ENCODE results near the gene OR51F1.
"Not testable (repeated sequence)": the region's sequence is repeated elsewhere in the genome, so short reads cannot be mapped to it uniquely, and the experiment has no call there.

Gene OR51F1, protein sequence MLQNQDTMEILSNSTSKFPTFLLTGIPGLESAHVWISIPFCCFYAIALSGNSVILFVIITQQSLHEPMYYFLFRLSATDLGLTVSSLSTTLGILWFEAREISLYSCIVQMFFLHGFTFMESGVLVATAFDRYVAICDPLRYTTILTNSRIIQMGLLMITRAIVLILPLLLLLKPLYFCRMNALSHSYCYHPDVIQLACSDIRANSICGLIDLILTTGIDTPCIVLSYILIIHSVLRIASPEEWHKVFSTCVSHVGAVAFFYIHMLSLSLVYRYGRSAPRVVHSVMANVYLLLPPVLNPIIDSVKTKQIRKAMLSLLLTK
- 0 reads per million in 4 donors for total RNA-seq

- no peak for DNase-seq
Observed at GRCh38 chr11:4769838-4770237, at the start of gene OR51F1. Gene OR51F1, minus strand, starts transcription at chr11:4769938. Its CDS starts 0 bp downstream, at chr11:4769938.

DNA sequence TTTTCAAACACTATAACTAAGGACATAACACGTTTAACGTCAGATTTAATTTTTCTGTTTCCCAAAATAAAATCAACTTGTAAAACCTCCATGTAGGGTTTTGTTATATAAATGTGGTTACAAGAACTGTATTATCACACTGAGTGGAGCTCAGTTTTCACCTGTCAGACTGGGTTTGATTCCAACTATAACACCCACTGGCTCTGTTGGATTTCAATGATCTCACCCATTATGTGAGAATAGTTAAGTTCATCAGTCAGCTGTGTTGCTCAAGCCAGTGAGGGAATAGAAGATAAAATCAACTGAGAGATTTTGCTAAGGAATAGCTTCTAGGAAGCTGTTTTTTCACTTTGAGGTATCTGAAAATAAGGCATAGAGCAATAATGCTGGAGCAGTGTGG, 39.5 kb upstream of the OR51F1 start:
- DNase-seq = no peak

DNA sequence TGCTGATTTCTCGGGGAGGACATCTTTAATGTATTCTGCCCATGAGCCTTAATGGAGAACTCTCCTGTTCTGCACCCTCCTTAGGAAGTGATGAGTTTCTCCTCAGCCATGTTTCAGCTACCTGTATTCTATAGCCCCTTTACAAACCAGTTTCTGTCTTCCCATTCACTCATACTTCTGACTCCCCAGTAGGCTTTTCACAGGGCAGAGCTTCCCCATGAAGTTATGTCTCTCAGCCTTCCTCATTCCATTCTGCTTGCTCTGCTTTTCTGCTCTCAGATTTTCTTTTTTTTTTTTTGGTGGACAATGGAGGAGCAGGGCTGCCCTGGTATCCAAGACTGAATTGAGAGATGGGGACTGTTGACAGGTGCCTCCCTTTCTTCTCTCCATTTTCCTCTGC, 38.7 kb upstream of the OR51F1 start:
- no peak for DNase-seq

- no peak for DNase-seq
Observed at GRCh38 chr11:4804280-4804679, 34.5 kb upstream of the OR51F1 start, which contains the start of gene OR52R1. Gene OR52R1, minus strand, starts transcription at chr11:4804380. Its CDS starts 0 bp downstream, at chr11:4804380.

GRCh38 chr11:4801316-4801715, 31.6 kb upstream of the OR51F1 start:
- not testable (repeated sequence) for DNase-seq

DNA sequence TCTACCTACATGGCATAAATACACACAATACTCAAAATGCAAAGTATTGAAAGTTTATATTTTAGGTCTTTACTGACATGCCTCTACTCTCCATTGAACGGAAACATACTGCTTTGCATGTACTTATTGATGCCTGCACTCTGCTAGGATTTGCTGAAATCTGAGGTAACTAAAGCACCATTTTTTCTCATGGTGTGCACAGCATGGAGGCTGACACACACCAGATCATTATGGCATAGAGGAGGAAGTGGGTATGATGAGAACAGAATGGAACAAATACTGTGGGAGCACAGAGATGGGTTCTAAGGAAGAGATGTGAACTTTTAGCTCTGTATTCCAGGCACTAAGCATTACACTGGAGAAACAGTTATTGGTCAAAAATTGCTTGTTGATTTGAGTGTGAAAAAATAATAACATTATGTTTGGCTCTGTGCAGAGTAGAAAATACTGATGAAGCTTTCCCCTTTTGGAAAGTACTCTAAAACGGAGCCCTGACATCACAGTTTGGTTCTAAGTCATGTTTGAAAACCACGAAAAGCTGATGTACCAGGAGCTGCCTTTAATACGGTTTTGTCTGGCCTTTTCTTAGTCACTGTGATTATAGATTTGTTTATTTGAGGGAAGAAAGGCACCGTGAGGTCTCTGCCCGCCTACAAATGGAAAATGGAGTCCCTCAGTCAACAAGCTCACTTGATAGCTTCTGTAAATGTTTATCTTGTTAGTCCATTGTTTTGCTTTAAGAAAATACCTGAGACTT, 28.9 kb upstream of the OR51F1 start:
- DNase-seq = no peak

DNA sequence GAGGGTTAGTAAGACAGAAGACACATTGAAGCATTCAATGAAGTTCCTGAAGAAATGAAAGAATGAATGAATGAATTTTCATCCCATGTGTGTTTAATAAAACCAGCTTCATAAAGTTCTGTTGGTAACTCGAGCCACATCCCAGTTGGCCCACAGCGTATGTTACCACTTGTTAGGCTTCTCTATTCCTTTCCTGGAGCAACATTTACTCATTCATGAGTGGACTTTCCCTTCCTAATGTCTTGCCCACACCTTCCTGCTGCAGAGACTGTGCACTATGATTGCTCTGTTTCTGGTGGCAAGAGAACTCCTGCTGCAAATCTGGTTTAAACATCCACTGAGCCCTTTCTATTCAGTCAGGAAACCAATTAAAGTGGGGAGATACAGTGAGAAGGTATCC, 27.5 kb upstream of the OR51F1 start:
- no peak for DNase-seq

DNA sequence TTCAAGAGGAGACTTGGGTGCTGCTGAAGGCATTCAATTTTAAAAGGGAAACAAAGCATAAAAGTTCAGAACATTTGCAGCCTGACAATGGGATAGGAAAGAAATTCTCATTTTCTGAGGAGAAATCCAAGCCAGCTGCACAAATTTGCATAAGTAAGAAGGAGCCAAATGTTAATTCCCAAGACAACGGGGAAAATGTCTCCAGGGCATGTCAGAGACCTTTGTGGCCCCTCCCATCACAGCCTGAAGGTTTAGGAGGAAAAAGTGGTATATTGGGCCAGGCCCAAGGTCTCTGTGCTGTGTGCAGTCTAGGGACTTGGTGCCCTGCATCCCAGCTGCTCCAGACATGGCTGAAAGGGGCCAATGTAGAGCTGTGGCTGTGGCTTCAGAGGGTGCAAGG, 12.7 kb upstream of the OR51F1 start:
- DNase-seq = no peak

GRCh38 chr11:4768094-4768493, 1.6 kb downstream of the OR51F1 start:
- no peak for DNase-seq

GRCh38 chr11:4766420-4767043, 3.2 kb downstream of the OR51F1 start:
- no peak for DNase-seq

GRCh38 chr11:4763096-4763495, 6.6 kb downstream of the OR51F1 start:
- no peak for DNase-seq

DNA sequence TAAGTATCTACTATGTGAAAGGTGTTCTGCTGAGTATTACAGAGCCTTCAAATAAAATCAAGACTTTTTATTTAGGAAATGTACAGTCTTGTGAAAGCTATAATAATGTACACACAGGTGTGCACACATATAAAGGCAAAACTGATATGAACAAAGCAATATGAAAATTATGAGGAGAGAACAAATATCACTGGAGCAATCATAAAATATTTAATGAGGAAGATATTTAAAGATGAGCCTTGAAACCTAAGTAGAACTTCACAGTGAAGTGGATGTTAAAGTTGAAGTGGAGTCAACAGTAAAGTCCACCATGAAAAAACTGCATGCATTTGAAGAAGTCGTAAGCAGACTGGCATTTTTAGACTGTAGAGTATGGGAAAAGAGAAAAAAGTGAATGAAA, 18.5 kb downstream of the OR51F1 start:
- no peak for DNase-seq

DNA sequence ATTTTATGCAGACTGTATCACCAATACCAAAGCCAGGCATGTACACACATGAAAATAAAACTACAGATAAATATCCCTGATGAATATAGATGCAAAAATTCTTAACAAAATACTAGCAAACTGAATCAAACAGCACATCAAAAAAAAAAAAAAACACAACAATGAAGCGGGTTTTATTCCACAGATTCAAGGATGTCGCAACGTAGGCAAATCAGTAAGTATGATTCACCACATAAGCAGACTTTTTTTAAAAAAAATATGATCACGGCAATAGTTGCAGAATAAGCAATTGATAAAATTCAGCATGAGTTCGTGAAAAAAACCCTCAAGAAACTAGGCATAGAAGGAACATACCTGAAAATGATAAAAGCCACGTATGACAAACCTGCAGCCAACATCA, 21.3 kb downstream of the OR51F1 start:
- DNase-seq = no peak

GRCh38 chr11:4740735-4741134, 29.0 kb downstream of the OR51F1 start:
- DNase-seq = no peak

GRCh38 chr11:4727171-4727570, 42.6 kb downstream of the OR51F1 start:
- DNase-seq = no peak

- DNase-seq = peak in 1 of 5 donors; percentile 1
Observed at GRCh38 chr11:4722616-4723534, 46.9 kb downstream of the OR51F1 start.
